H1 (cell line): ENCODE results near the gene MMP11. TPM values are rescaled to one million over a fixed set of nuclear protein-coding genes. Genes with fewer than 3 reads are reported as not detected.

ENCODE experiments used
- CTCF ChIA-PET: fragments of 300-600 bp; sonication (Branson Sonifier 250); formaldehyde crosslinking; loops from one replicate; lab custom pipeline; 2021; ENCODE audit not compliant: partially characterized antibody; lab: Charles Lee
- POLR2A ChIA-PET: fragments of 300-600 bp; sonication (Branson Sonifier 250); formaldehyde crosslinking; loops from one replicate; lab custom pipeline; 2021; ENCODE audit warnings: inconsistent platforms; ENCODE audit not compliant: partially characterized antibody; lab: Charles Lee
- DNase-seq, 2 experiments: peaks; one replicate each; pipeline versions ENCODE4 v3.0.0 to v3.0.0-alpha.2; 2010 to 2022; ENCODE audit warnings: low spot score in 2 of 2, low read depth in 1 of 2, mixed read lengths in 1 of 2
- FAIRE-seq: peaks from 2 replicates; lab custom pipeline; 2011; peaks lifted over from hg19 to GRCh38; lab: Jason Lieb, UNC
- H2AFZ ChIP-seq: 2 replicates; pipeline ENCODE4 v1.8.1; 2012; ENCODE audit warnings: low read length, inconsistent platforms
- H2AK5ac ChIP-seq: 2 replicates; pipeline ENCODE4 v1.6.1; 2013; ENCODE audit warnings: low read depth, low read length
- H2BK120ac ChIP-seq: replicated peaks from 2 replicates; pipeline ENCODE3; 2013; ENCODE audit warnings: low read depth, low read length, inconsistent platforms
- H2BK12ac ChIP-seq: 2 replicates; pipeline ENCODE4 v1.6.1; 2013; ENCODE audit warnings: low read depth, low read length
- H2BK15ac ChIP-seq: 2 replicates; pipeline ENCODE4 v1.6.1; 2013; ENCODE audit warnings: low read length
- H2BK20ac ChIP-seq: 2 replicates; pipeline ENCODE4 v1.6.1; 2013; ENCODE audit warnings: low read length
- H2BK5ac ChIP-seq: 2 replicates; pipeline ENCODE4 v1.6.1; 2013; ENCODE audit warnings: low read depth, low read length
- H3K14ac ChIP-seq: 2 replicates; pipeline ENCODE4 v1.6.1; 2013; ENCODE audit warnings: inconsistent platforms; ENCODE audit not compliant: insufficient read length
- H3K18ac ChIP-seq: 2 replicates; pipeline ENCODE4 v1.6.1; 2013; ENCODE audit warnings: low read length; ENCODE audit errors: extremely low read depth
- H3K23ac ChIP-seq: 2 replicates; pipeline ENCODE4 v1.6.1; 2013; ENCODE audit warnings: inconsistent platforms; ENCODE audit not compliant: insufficient read length
- H3K23me2 ChIP-seq: 2 replicates; pipeline ENCODE4 v1.6.1; 2013; ENCODE audit warnings: low read depth, low read length
- H3K27ac ChIP-seq: 2 replicates; pipeline ENCODE4 v1.6.1; 2011; ENCODE audit warnings: low read depth, low read length, inconsistent platforms
- H3K27me3 ChIP-seq, 4 experiments: replicated peaks in 1 of 4; 1 replicate in 1 of 4; 2 replicates in 3 of 4; pipeline versions ENCODE4 v1.6.1 to v1.8.1; 2011 to 2013; ENCODE audit warnings: low read length in 3 of 4, mild to moderate bottlenecking in 3 of 4, inconsistent platforms in 2 of 4, mixed read lengths in 2 of 4, moderate library complexity in 1 of 4; ENCODE audit not compliant: control insufficient read depth in 3 of 4, insufficient read depth in 3 of 4; ENCODE audit errors: extremely low read depth in 1 of 4
- H3K36me3 ChIP-seq, 4 experiments: 2 replicates each; pipeline versions ENCODE4 v1.6.1 to v1.8.1; 2011 to 2013; ENCODE audit warnings: mild to moderate bottlenecking in 4 of 4, low read length in 3 of 4, moderate library complexity in 2 of 4, control low read depth in 1 of 4, inconsistent platforms in 1 of 4; ENCODE audit not compliant: insufficient read depth in 4 of 4, control insufficient read depth in 2 of 4
- H3K4ac ChIP-seq: replicated peaks from 2 replicates; pipeline ENCODE3; 2013; ENCODE audit warnings: low read length, low read depth, mixed read lengths, inconsistent platforms; ENCODE audit not compliant: insufficient read length
- H3K4me1 ChIP-seq, 4 experiments: replicated peaks in 1 of 4; 1 replicate in 1 of 4; 2 replicates in 3 of 4; pipeline versions ENCODE4 v1.6.1 to v1.8.1; 2011 to 2013; ENCODE audit warnings: low read length in 3 of 4, inconsistent platforms in 2 of 4, mixed read lengths in 1 of 4; ENCODE audit not compliant: insufficient read depth in 4 of 4, control insufficient read depth in 3 of 4
- H3K4me2 ChIP-seq, 2 experiments: 2 replicates each; pipeline versions ENCODE4 v1.6.1 to v1.8.1; 2011 to 2013; ENCODE audit warnings: low read depth in 2 of 2, low read length in 2 of 2, control low read depth in 1 of 2, inconsistent platforms in 1 of 2, mild to moderate bottlenecking in 1 of 2; ENCODE audit not compliant: insufficient read depth in 1 of 2
- H3K4me3 ChIP-seq, 4 experiments: fragments of 200-600, 300-600 bp in 1 of 4; sonication (generic), shearing (Covaris generic), sonication (Bioruptor Twin) in 1 of 4; 2 replicates each; pipeline versions ENCODE4 v1.5.1 to v1.8.1; 2011 to 2016; ENCODE audit warnings: low read length in 4 of 4, low read depth in 3 of 4, control low read depth in 2 of 4, inconsistent platforms in 2 of 4, mild to moderate bottlenecking in 2 of 4, mixed read lengths in 1 of 4, moderate library complexity in 1 of 4; ENCODE audit not compliant: insufficient read depth in 2 of 4; ENCODE audit errors: extremely low read depth in 1 of 4
- H3K56ac ChIP-seq: replicated peaks from 2 replicates; pipeline ENCODE3; 2013; ENCODE audit warnings: low read depth, mild to moderate bottlenecking, mixed read lengths, low read length, inconsistent platforms; ENCODE audit not compliant: insufficient read length
- H3K79me1 ChIP-seq: 2 replicates; pipeline ENCODE4 v1.6.1; 2013; ENCODE audit warnings: low read depth, low read length, control low read depth
- H3K79me2 ChIP-seq, 2 experiments: 2 replicates each; pipeline versions ENCODE4 v1.6.1 to v1.8.1; 2012 to 2013; ENCODE audit warnings: low read length in 2 of 2, mild to moderate bottlenecking in 2 of 2, inconsistent platforms in 1 of 2; ENCODE audit not compliant: insufficient read depth in 2 of 2, control insufficient read depth in 1 of 2
- H3K9ac ChIP-seq, 4 experiments: replicated peaks in 1 of 4; 1 replicate in 1 of 4; 2 replicates in 3 of 4; pipeline versions ENCODE4 v1.6.1 to v1.8.1; 2011 to 2013; ENCODE audit warnings: low read depth in 3 of 4, low read length in 3 of 4, control low read depth in 2 of 4, mild to moderate bottlenecking in 2 of 4, moderate library complexity in 2 of 4, inconsistent platforms in 1 of 4; ENCODE audit errors: extremely low read depth in 1 of 4
- H3K9me3 ChIP-seq, 2 experiments: 2 replicates each; pipeline versions ENCODE4 v1.6.1 to v1.8.1; 2012 to 2013; ENCODE audit warnings: mild to moderate bottlenecking in 2 of 2, moderate library complexity in 2 of 2, control low read depth in 1 of 2, inconsistent platforms in 1 of 2, low read depth in 1 of 2, low read length in 1 of 2, mixed read lengths in 1 of 2; ENCODE audit not compliant: insufficient read depth in 2 of 2
- H4K20me1 ChIP-seq, 2 experiments: replicated peaks in 1 of 2; 2 replicates each; pipeline versions ENCODE3 to v1.8.1; 2011 to 2013; ENCODE audit warnings: inconsistent platforms in 2 of 2, low read length in 2 of 2, mild to moderate bottlenecking in 1 of 2; ENCODE audit not compliant: insufficient read depth in 2 of 2, control insufficient read depth in 1 of 2
- H4K5ac ChIP-seq: 2 replicates; pipeline ENCODE4 v1.6.1; 2013; ENCODE audit warnings: low read length, low read depth, mixed read lengths, inconsistent platforms; ENCODE audit not compliant: insufficient read length
- H4K8ac ChIP-seq: 2 replicates; pipeline ENCODE4 v1.8.0; 2013; ENCODE audit warnings: mild to moderate bottlenecking, moderate library complexity, low read length, inconsistent platforms; ENCODE audit not compliant: insufficient read depth; ENCODE audit errors: extremely low read depth
- H4K91ac ChIP-seq: replicated peaks from 2 replicates; pipeline ENCODE3; 2013; ENCODE audit warnings: low read length, mixed read lengths, inconsistent platforms; ENCODE audit not compliant: insufficient read length
- CBX5 ChIP-seq: fragments of 300-800, 300-1000 bp; sonication (generic); IDR thresholded peaks from 2 replicates; pipeline ENCODE4 v1.7.1; 2016; ENCODE audit warnings: antibody characterized with exemption, low read length, low read depth
- HDAC2 ChIP-seq, 2 experiments: fragments of 300-600 bp in 1 of 2; sonication (generic) in 1 of 2; IDR thresholded peaks; 2 replicates each; pipeline ENCODE4 v1.6.1; 2011 to 2012; ENCODE audit warnings: low read depth in 2 of 2, low read length in 2 of 2, mild to moderate bottlenecking in 2 of 2, moderate library complexity in 2 of 2, borderline replicate concordance in 1 of 2, inconsistent platforms in 1 of 2
- KDM4A ChIP-seq: IDR thresholded peaks from one replicate; pipeline ENCODE4 v1.7.1; 2012; ENCODE audit warnings: low read depth, mild to moderate bottlenecking, moderate library complexity, low read length, inconsistent platforms; ENCODE audit not compliant: severe bottlenecking
- TCF12 ChIP-seq: IDR thresholded peaks from 2 replicates; pipeline ENCODE4 v1.6.1; 2011; ENCODE audit warnings: low read depth, mild to moderate bottlenecking, low read length
- WGBS, 2 experiments: shearing (Covaris generic) in 1 of 2; methylation state at CpG; one replicate each; pipeline versions ENCODE4 v1.1.6 to v1.1.7; 2013 to 2015; ENCODE audit warnings: low lambda C conversion rate in 2 of 2, mixed read lengths in 2 of 2, inconsistent platforms in 1 of 2, low coverage in 1 of 2, missing lambda C conversion rate in 1 of 2; ENCODE audit not compliant: insufficient replicate concordance in 2 of 2, insufficient coverage in 1 of 2, insufficient read length in 1 of 2; ENCODE audit errors: extremely low coverage in 1 of 2, missing lambda C conversion rate in 1 of 2; 5-methylcytosine and 5-hydroxymethylcytosine counted together
- polyA plus RNA-seq, 7 experiments: library from polyadenylated mRNA; depleted of rRNA in 3 of 7; stranded (reverse) in 5 of 7; unstranded in 2 of 7; fragments of >200 nt in 5 of 7; fragments of 200-250 nt in 2 of 7; gene quantifications; 1 replicate in 5 of 7; 2 replicates in 1 of 7; 4 replicates in 1 of 7; pipeline versions ENCODE4 v1.2.1 to v1.2.3, GENCODE V29; 2011 to 2013; ENCODE audit warnings: missing spikeins in 2 of 7, mixed read lengths in 2 of 7
- total RNA-seq: library from RNA; stranded (reverse); fragmentation: NEBNext Ultra II Directional; extraction: Animal tissue kit (Norgen Biotek cat#: 25700); gene quantifications from 2 replicates; pipeline ENCODE4 v1.2.1, GENCODE V29; 2021

Gene MMP11
- total and polyA plus RNA-seq, 2 of the 8 experiments (the other 6 are each of a cell fraction or from before 2014, with no cell fraction given) = 10.2 to 18.3 TPM

DNA sequence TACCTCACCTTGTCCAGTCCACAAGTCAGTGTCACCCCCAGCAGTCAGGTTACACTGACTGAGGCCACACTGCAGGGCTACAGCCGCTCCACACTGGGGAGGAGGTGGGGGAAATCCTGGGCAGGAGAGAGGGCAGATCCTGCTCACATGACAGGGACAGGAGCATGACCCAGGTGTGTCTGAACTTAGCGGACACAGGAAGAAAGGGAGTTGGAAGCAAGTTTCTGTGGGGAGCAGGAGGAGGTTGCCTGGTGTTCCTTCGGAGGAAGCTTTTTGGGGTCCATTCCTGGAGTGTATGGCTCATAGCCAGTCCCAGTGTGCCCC, 5.9 kb downstream of the MMP11 start:
- WGBS, 2 experiments = 88% methylated on average over 3 of the region's 3 CpGs; no CpG with 5 or more reads in 1 of the 2 experiments
- CTCF ChIA-PET = interaction anchor here (0.8 to 5.8 kb wide), 3 partner anchors 9 to 71 kb away, joined by 3 to 42 read pairs (median 11); partner anchors contain the start of gene SMARCB1
- H2AK5ac ChIP-seq = no peak overlapping the region

More for the DNA sequence above, 5.9 kb downstream of the MMP11 start:
- Histone ChIP-seq H3K23ac (no peak overlapping the region), H2AFZ (no peak overlapping the region), H3K4me1 (peaks cover 0 to 6% (median 1%) of the 10 kb centered on the region in 4 experiments; a peak in 2 of 7 replicates), H3K18ac (no peak overlapping the region), H2BK12ac (peak overlapping the region; percentile 17; the same call in 1 of the 2 replicates), H4K8ac (no peak overlapping the region), H3K9ac (no peak overlapping the region), H3K4me2 (no peak overlapping the region), H2BK5ac (no peak overlapping the region), H2BK120ac (no peak overlapping the region), H4K5ac (no peak overlapping the region), H4K20me1 (peaks cover 2 to 4% of the 10 kb centered on the region in 2 experiments), H3K27ac (no peak overlapping the region), H3K23me2 (peaks cover under 1% of the 10 kb centered on the region; the same call in 1 of the 2 replicates), H3K4ac (peak overlapping the region; percentile 88), H3K56ac (no peak overlapping the region), H3K79me1 (no peaks in the 10 kb centered on the region), H3K9me3 (no peaks in the 10 kb centered on the region), H3K79me2 (no peaks in the 10 kb centered on the region), H4K91ac (no peak overlapping the region), H3K4me3 (no peak overlapping the region), H3K14ac (no peak overlapping the region), H3K36me3 (no peaks in the 10 kb centered on the region), H3K27me3 (peaks cover 0 to 13% (median 8%) of the 10 kb centered on the region in 4 experiments; a peak in 5 of 7 replicates), H2BK15ac (no peak overlapping the region), H2BK20ac (no peak overlapping the region)
- no peak for TF ChIP-seq CBX5
- TF ChIP-seq TCF12 = no peak
- no peak for TF ChIP-seq KDM4A
- no peak for TF ChIP-seq HDAC2 (IDR thresholded peaks at IDR 0.05; ENCODE audit: borderline replicate concordance in 1 of 2, low read depth in 2 of 2, low read length in 2 of 2)
- no peak for DNase-seq
- no peak for FAIRE-seq
- POLR2A ChIA-PET = interaction anchor here (1.6 to 3.9 kb wide), 3 partner anchors 9 to 14 kb away, joined by 3 to 21 read pairs (median 19); partner anchors contain the start of genes CHCHD10 and SMARCB1
